Transverse colon (tissue), 3 donors: ENCODE data around the gene SLC16A1.

ENCODE experiments used
- EP300 ChIP-seq: sonication (generic); formaldehyde crosslinking; IDR thresholded peaks from one replicate; pipeline ENCODE4 v1.6.1; 2017; ENCODE audit warnings: antibody characterized with exemption, low read depth
- TF ChIP-seq, protein P1 (sequence below), 5 experiments: fragments of 200-600 bp in 3 of 5; fragments of 450-650 bp in 2 of 5; sonication (generic) in 3 of 5; IDR thresholded peaks; 1 replicate in 2 of 5; 2 replicates in 3 of 5; pipeline ENCODE4 v1.5.1; 2016 to 2017; ENCODE audit warnings: antibody characterized with exemption in 5 of 5, inconsistent platforms in 3 of 5, mild to moderate bottlenecking in 2 of 5, moderate library complexity in 1 of 5

DNA sequence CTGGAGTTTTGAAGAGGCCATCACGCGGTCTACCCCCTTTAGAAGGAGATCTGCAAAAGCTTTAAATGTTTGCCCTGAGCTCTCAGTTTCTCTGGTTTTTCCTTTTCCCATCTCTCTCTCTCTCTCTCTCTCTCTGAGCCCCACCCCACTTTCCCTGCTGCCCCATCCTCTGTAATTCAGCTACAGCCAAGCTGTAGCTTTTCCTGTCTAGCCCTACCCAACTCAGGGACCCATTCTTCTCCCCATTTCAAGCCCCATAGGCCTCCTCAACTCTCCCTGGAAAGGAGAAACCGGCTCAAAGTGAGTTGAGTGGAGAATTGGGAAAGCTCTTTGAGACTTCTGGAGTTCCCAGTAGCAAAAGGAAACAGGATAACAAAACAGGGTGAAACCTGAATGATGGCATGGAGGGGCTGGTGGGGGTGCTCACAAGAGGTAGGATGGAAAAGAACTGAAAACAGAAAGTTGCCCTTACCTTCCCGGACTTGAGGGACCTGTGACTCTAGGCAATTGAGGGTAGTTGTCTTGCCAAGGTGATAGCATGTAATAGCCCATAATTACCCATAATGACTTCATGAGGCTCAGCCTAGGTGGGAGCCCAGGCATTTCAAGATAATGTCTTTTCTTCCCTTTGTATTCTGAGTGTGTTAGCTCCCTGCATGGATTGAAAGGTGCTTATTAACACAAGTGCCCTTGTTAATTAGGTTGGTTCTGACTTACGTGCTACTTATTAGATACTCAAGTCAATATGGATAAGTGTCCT, 84.9 kb downstream of the SLC16A1 start:
- TF ChIP-seq, protein P1, sequence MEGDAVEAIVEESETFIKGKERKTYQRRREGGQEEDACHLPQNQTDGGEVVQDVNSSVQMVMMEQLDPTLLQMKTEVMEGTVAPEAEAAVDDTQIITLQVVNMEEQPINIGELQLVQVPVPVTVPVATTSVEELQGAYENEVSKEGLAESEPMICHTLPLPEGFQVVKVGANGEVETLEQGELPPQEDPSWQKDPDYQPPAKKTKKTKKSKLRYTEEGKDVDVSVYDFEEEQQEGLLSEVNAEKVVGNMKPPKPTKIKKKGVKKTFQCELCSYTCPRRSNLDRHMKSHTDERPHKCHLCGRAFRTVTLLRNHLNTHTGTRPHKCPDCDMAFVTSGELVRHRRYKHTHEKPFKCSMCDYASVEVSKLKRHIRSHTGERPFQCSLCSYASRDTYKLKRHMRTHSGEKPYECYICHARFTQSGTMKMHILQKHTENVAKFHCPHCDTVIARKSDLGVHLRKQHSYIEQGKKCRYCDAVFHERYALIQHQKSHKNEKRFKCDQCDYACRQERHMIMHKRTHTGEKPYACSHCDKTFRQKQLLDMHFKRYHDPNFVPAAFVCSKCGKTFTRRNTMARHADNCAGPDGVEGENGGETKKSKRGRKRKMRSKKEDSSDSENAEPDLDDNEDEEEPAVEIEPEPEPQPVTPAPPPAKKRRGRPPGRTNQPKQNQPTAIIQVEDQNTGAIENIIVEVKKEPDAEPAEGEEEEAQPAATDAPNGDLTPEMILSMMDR (IDR thresholded peaks at IDR 0.05), result no peak
- no peak for TF ChIP-seq EP300
